Measurements from ENCODE around the gene ECM1.

ECM1 gene

DNA sequence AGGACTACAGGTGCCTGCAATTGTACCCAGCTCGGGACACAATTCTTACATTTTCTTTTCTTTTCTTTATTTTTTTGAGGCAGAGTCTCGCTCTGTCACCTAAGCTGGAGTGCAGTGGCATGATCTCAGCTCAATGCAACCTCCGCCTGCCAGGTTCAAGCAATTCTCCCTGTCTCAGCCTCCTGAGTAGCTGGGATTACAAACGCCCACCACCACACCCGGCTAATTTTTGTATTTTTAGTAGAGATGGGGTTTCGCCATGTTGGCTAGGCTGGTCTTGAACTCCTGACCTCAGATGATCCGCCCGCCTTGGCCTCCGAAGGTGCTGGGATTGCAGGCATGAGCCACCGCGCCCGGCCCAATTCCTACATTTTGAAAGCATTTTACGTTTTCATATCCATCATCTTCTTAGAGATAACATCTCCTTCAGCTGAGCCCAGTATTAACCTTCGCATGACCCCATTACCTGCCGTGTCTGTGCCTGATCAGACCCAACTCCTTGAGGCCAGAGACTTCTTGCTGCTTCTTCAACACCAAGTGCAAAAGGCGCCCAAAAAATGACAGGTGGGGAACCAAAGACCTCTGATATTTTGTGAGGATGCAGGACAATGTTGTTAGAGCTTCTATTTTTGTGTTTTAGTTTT is 38.5 kb downstream of the ECM1 start:
- DNase-seq, result no peak

DNA sequence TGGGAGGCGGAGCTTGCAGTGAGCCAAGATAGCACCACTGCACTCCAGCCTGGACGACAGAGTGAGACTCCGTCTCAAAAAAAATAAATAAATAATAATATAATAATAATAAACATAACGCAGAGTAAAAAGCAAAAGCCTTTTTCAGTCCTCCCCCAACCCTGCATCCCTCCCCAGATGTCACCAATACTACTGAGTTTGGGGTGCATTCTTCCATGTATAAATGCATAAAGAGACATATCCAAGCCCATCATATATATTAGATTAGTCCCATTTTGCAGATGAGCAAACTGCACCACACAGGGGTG is 40.4 kb downstream of the ECM1 start:
- no peak for DNase-seq

GRCh38 chr1:150548632-150549495 is 41.0 kb downstream of the ECM1 start, which contains the start of gene ADAMTSL4:
ADAMTSL4 (plus strand) TSS chr1:150549408; CDS start chr1:150552289, 2,881 bp downstream.
- DNase-seq, result peak; percentile 38

- no peak for DNase-seq
Measured at GRCh38 chr1:150549496-150550221, 41.8 kb downstream of the ECM1 start.

DNA sequence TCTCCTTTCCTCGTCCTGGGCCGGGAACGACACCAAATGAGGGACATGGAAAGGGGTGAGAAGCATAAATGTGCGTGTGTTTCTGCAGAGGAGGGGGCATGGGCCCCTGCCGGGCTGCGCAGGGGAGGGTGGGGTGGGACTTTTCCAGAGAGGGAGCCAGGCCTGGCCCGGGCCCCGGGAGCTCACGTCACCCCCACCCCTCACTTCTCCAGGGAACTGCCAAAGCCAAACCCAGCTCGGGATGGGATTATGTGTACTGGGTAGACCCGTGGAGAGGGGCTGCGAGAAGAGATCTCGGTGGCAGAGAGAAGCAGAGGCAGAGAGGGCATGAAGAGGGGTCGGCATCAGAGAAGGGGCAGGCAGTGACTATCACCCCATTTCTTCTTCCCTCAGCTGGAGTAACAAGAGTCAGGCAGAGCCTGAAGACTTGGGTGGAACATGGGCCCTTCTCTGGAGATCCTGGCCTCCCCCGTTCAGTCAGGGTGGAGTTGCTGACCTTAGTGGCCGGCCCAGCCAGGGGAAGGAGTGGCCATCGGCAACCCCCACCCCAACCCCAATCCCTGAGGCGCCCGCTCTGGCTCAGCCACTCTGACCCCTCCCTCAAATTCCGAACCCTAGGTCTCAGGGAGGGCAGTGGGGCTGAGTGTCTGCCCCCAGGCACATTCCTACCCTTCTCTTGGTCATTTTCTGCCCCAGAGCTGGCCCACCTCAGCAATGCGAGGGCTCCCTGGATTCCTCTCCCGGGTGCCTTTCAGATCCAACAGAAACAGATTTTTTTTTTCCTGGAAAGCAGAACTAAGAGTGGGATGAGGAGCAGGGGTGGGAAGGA is 42.5 kb downstream of the ECM1 start:
- DNase-seq, result no peak

- no peak for DNase-seq
Measured at GRCh38 chr1:150551051-150551783, 43.3 kb downstream of the ECM1 start.

- no peak for DNase-seq
Measured at GRCh38 chr1:150551784-150552127, 43.8 kb downstream of the ECM1 start.

GRCh38 chr1:150552128-150552910 is 44.4 kb downstream of the ECM1 start:
- DNase-seq, result peak; percentile 74

DNA sequence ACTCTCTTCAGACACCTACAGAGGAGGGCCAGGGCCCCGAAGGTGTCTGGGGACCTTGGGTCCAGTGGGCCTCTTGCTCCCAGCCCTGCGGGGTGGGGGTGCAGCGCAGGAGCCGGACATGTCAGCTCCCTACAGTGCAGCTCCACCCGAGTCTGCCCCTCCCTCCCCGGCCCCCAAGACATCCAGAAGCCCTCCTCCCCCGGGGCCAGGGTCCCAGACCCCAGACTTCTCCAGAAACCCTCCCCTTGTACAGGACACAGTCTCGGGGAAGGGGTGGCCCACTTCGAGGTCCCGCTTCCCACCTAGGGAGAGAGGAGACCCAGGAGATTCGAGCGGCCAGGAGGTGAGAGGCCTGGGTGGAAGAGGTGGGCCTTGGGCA is 45.0 kb downstream of the ECM1 start:
- DNase-seq, result no peak

GRCh38 chr1:150553392-150554085 is 45.6 kb downstream of the ECM1 start:
- no peak for DNase-seq

GRCh38 chr1:150554086-150554452 is 46.2 kb downstream of the ECM1 start:
- DNase-seq, result no peak

DNA sequence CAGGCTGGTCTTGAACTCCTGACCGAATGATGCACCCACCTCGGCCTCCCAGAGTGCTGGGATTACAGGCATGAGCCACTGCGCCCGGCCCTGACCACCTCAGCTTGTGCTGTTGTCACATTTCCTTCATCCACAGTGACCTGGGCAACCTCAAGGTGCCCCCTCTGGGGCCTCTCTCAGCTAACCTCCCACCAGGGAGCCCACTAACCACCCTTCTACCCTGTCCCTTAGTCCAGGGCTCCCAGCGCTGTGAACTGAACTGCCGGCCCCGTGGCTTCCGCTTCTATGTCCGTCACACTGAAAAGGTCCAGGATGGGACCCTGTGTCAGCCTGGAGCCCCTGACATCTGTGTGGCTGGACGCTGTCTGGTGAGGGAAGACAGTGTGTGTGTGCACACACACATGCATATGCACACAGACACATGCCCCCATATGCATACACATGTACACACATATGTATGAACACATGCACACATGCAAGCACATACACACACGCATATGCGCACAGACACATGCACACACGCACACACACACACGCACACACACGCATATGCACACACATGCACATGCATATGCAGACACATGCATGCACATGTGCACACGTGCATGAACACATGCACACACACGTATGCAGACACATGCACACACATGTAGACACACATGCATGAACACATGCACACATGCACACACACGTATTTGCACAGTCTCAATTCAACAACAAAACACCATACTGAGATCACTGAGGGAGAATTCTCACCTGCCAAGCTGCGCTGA is 47.5 kb downstream of the ECM1 start:
- DNase-seq, result no peak

- no peak for DNase-seq
Measured at GRCh38 chr1:150555971-150556865, 48.3 kb downstream of the ECM1 start.

DNA sequence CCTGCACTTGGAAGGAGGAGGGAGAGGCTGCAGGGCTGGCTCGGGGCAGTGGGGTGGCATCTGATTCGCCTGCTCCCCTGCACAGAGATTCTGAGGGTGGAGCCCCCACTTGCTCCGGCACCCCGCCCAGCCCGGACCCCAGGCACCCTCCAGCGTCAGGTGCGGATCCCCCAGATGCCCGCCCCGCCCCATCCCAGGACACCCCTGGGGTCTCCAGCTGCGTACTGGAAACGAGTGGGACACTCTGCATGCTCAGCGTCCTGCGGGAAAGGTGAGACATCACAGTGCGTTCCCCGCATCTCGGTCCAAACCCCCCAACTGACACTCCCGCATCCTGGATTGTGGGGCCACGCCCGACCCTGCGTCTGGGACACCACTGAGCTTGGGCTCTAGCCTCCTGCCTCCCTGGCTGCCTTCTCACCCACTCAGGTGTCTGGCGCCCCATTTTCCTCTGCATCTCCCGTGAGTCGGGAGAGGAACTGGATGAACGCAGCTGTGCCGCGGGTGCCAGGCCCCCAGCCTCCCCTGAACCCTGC is 49.2 kb downstream of the ECM1 start:
- DNase-seq, result no peak

DNA sequence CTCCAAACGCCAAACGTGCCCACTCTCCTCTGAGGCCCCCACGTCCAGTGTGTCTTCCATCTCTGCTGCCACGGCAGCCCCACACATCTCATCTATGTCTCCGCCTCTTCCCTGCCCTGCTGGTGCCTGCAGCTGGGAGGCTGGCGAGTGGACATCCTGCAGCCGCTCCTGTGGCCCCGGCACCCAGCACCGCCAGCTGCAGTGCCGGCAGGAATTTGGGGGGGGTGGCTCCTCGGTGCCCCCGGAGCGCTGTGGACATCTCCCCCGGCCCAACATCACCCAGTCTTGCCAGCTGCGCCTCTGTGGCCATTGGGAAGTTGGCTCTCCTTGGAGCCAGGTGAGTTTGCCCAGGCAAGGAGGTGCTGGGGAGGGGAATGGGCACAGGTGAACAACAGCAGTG is 49.9 kb downstream of the ECM1 start:
- DNase-seq, result no peak

GRCh38 chr1:150558303-150558704 is 50.4 kb downstream of the ECM1 start:
- DNase-seq, result no peak

GRCh38 chr1:150558761-150559655 is 51.1 kb downstream of the ECM1 start:
- DNase-seq, result no peak

DNA sequence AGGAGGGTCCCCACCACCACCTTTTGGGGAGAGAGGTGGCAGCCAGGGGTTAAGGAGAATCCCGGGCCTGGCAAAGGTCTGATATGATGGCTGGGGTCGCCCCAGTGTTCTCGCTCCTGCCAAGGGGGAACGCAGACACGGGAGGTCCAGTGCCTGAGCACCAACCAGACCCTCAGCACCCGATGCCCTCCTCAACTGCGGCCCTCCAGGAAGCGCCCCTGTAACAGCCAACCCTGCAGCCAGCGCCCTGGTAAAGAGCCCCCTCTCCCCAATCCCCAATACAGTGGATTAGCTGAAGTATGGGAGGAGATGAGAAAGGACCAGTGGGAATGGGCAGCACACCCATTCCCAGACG is 51.7 kb downstream of the ECM1 start:
- no peak for DNase-seq
